NCI-H1930 (cell line): Measurements from ENCODE around the gene SYNPO2.
"Not testable (repeated sequence)": the region's sequence is repeated elsewhere in the genome, so short reads cannot be mapped to it uniquely, and the experiment has no call there.

Source experiments
- DNase-seq, 2 experiments: peaks; one replicate each; lab custom pipeline; 2025; lab: John Stamatoyannopoulos, UW

The SYNPO2 gene

DNA sequence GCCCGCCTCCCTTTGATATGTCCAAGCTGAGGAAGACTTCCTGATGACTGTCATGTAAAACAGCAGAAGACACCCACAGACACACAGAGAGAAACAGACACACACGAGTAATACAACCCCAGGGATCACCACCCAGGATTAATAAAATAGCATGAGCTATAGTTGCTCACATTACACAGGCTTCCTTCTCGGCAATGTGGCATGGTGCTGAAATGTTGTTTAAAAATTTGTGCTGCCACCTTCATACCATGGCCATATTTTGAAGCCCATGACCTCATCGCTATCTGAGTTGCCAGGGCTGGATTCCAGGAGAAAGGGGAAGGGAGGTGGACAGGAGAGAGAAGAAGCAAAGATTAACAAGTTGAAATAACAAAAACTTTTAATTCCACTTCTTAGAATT is 111.7 kb downstream of the SYNPO2 start:
- no peak for DNase-seq

DNA sequence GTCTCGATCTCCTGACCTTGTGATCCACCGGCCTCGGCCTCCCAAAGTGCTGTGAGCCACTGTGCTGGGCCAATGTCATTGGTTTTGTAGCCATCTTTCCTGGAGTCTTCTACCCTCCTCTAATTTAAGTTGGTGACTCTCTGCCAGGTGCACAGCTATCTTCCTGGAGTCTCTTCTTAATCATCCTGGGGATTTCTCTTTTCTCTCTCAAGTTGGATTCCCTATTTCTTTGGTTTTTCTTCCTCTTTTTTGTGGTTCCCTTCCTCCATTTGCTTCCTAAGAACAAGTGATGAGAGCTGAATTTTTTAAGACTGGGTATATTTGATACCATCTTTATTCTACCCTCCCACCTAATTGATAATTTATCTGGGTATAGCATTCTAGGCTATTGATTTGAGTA is 113.8 kb downstream of the SYNPO2 start:
- no peak for DNase-seq

DNA sequence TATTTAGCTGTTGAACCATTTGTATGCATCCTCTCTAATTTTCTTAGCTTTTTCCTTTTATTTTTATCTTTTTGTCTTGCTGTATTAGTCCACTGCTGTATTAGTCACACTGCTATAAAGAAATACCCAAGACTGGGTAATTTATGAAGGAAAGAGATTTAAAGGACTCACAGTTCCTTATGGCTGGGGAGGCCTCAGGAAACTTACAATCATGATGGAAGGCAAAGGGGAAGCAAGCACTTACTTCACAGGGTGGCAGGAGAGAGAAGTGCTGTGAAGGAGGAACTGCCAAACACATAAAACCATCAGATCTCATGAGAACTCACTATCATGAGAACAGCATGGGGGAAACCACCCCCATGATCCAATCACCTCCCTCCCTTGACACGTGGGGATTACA is 114.3 kb downstream of the SYNPO2 start:
- DNase-seq = not testable (repeated sequence)

- no peak for DNase-seq
Measured at GRCh38 chr4:119005928-119006460, 117.3 kb downstream of the SYNPO2 start.

- no peak for DNase-seq
Measured at GRCh38 chr4:119008761-119009160, 120.1 kb downstream of the SYNPO2 start.

DNA sequence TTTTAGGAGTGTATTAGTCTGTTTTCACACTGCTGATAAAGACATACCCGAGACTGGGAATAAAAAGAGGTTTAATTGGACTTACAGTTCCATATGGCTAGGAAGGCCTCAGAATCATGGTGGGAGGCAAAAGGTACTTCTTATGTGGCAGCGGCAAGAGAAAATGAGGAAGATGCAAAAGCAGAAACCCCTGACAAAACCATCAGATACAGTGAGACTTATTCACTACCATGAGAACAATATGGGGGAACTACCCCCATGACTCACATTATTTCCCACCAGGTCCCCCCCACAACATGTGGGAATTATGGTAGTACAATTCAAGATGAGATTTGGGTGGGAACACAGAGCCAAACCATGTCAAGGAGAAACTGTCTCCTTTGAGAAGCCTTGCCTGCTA is 121.6 kb downstream of the SYNPO2 start:
- DNase-seq = not testable (repeated sequence)

- no peak for DNase-seq
Measured at GRCh38 chr4:119010909-119011606, 122.4 kb downstream of the SYNPO2 start.

DNA sequence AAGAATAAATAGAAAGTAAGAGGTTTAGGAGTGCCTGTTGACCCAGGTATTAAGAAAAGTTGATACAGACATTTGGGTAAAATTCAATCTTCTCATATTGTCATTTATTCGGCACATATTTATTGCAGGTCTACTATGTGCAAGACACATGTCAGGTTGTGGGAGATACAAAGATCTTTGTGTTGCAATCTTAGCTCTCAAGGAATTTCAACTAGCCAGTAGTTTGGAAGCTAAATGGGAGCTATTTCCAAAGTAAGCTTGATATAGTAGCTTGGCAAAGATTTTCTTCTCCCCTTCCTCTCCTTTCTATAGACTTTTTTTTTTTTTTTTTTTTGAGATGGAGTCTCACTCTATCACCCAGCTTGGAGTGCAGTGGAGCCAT is 122.9 kb downstream of the SYNPO2 start:
- no peak for DNase-seq

GRCh38 chr4:119014658-119015057 is 126.0 kb downstream of the SYNPO2 start:
- DNase-seq = no peak

DNA sequence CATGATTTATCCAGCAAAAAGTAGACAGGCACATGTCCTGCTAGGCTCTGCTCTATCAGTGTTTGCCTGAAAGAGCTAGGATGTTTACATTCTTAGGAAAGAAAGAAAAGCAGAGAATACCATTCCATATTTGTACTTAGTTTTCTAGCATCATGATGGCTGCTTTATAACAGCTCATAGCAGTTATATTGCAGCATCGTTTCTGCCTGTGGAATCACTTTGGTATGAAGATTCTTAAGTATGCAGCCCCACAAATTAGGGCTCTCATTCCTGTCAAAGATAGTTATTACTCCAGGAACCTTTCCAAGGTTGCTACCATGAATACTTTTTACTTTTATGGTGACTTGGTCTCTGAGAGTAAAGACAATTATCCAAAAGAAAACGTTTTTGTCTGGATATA is 128.0 kb downstream of the SYNPO2 start:
- DNase-seq = no peak

- no peak for DNase-seq
Measured at GRCh38 chr4:119017636-119018035, 129.0 kb downstream of the SYNPO2 start.

GRCh38 chr4:119020158-119020557 is 131.5 kb downstream of the SYNPO2 start:
- no peak for DNase-seq

GRCh38 chr4:119022520-119022919 is 133.9 kb downstream of the SYNPO2 start:
- DNase-seq = not testable (repeated sequence)

DNA sequence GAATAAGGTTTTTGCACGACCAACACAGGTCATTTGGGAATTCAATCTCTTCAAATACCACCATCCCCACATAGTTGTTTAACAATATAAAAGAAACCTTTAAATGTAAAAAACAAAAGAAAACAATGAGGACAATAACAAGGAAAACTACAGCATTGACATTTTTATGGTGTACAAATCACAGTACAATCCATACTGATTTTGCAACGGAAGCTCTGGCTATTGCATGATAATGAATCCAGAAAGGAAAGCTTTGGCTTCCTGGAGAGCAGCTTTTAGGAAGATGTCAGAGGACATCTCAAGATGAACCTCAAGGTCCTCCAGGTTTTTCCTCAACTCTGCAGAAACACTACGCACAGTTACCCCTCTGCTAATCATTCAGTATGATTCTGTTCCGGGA is 135.4 kb downstream of the SYNPO2 start:
- no peak for DNase-seq

GRCh38 chr4:119025420-119025819 is 136.8 kb downstream of the SYNPO2 start:
- DNase-seq = no peak

GRCh38 chr4:119025916-119026661 is 137.4 kb downstream of the SYNPO2 start:
- no peak for DNase-seq

- DNase-seq = no peak
Measured at GRCh38 chr4:119026662-119027444, 138.2 kb downstream of the SYNPO2 start.

- no peak for DNase-seq
Measured at GRCh38 chr4:119027811-119028210, 139.2 kb downstream of the SYNPO2 start.

DNA sequence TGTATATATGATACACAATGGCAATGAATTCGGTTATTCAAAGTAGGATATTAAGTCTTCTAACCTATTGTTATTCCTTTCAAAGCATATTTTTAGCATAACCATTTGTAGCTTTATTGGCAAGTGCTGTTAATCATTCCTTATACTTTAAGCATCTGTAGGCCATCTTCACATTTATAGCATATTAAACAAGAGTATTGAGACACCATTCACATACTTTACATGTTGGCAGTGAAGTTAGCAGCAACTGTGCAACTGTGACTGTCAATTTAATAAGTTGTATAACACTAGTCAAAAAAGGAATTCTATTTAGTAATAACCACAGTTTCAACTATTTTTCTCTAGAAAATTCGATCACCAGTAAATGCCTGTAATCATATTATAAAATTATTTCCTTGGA is 139.6 kb downstream of the SYNPO2 start:
- no peak for DNase-seq

DNA sequence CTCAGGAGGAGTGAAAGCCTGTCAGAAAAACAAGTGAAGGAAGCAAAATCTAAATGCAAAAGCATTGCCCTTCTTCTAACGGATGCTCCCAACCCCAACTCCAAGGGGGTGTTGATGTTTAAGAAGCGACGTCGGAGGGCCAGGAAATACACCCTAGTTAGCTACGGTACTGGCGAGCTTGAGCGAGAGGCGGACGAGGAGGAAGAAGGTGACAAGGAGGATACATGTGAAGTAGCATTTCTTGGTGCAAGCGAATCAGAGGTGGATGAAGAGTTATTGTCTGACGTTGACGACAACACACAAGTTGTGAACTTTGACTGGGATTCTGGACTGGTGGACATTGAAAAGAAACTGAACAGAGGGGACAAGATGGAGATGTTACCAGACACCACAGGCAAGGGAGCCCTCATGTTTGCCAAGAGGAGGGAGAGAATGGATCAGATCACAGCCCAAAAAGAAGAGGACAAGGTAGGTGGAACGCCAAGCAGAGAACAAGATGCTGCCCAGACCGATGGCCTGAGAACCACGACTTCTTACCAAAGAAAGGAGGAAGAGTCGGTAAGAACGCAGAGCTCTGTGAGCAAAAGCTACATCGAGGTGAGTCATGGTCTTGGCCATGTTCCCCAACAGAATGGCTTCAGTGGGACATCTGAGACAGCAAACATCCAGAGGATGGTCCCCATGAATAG is 141.3 kb downstream of the SYNPO2 start:
- DNase-seq = no peak

DNA sequence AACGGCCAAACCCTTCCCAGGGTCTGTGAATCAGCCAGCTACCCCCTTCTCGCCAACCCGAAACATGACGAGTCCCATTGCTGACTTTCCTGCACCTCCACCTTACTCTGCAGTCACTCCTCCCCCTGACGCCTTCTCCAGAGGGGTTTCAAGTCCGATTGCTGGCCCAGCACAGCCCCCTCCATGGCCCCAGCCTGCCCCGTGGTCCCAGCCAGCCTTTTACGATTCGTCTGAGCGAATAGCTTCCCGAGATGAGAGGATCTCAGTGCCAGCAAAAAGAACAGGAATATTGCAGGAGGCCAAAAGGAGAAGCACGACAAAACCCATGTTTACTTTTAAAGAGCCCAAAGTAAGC is 141.9 kb downstream of the SYNPO2 start:
- DNase-seq = no peak

DNA sequence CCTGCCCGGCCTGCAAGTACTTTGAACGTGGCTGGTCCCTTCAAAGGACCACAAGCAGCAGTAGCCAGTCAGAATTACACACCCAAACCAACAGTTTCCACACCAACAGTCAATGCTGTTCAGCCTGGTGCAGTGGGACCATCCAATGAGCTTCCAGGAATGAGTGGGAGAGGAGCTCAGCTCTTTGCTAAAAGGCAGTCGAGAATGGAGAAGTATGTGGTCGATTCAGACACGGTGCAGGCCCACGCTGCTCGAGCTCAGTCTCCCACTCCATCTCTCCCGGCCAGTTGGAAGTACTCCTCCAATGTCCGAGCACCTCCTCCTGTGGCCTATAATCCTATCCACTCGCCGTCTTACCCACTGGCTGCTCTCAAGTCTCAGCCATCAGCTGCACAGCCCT is 142.6 kb downstream of the SYNPO2 start:
- no peak for DNase-seq
